ENCODE results near the gene MAPK12.
A peak's percentile ranks its signal among the peaks of the same experiment; 100 is the strongest.

The MAPK12 gene

DNA sequence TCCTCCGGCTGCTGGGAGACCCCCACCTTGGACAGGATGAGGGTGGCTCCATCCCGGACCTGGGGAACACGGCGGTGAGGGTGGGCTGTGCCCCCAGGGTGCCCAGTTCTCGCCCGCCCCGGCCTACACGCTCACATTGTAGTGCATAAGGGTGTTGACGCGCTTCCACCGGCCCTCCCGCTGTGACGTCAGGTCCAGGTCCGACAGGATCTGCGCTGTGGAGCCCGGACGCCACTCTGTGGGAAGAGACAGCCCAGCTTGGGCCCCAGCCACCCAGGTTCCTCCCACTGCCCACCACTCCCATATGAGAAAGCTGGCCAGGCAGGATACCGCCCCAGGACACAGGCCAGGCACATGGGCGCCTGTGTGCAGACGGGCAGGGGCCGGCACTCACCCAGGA is 17.0 kb upstream of the MAPK12 start:
- H3K9ac ChIP-seq (ENCODE audit: low read depth, low read length, poor library complexity, severe bottlenecking): no peak overlapping the region
- no peaks in the 10 kb centered on the region; the same call in 1 of the 2 replicates for H3K36me3 ChIP-seq (ENCODE audit: insufficient read depth, low read length)
- no peaks in the 10 kb centered on the region for H3K79me2 ChIP-seq (ENCODE audit: insufficient read depth, low read length)
- H3K4me1 ChIP-seq (ENCODE audit: insufficient read depth, low read length, poor library complexity, severe bottlenecking): no peaks in the 10 kb centered on the region
- H3F3A ChIP-seq (ENCODE audit: low read depth): no peaks in the 10 kb centered on the region
- H4K20me1 ChIP-seq (ENCODE audit: insufficient read depth, low read length, poor library complexity, severe bottlenecking): no peaks in the 10 kb centered on the region
- no peaks in the 10 kb centered on the region for H3K27me3 ChIP-seq (ENCODE audit: insufficient read depth, low read length, poor library complexity, severe bottlenecking)
- H3K4me3 ChIP-seq (ENCODE audit: low read length, poor library complexity, severe bottlenecking): no peak overlapping the region
- H3K9me2 ChIP-seq (replicated peaks; ENCODE audit: low read depth, low read length): no peaks in the 10 kb centered on the region
- no peaks in the 10 kb centered on the region for H3K9me3 ChIP-seq (ENCODE audit: insufficient read depth, low read depth, low read length)
- no peak overlapping the region for H2AFZ ChIP-seq (ENCODE audit: low read length)
- no peak overlapping the region for H3K4me2 ChIP-seq (ENCODE audit: low read depth, low read length, poor library complexity, severe bottlenecking)
- TF ChIP-seq EZH2phosphoT487 (IDR thresholded peaks at IDR 0.05; ENCODE audit: borderline replicate concordance): no peak
- TF ChIP-seq, protein P1, sequence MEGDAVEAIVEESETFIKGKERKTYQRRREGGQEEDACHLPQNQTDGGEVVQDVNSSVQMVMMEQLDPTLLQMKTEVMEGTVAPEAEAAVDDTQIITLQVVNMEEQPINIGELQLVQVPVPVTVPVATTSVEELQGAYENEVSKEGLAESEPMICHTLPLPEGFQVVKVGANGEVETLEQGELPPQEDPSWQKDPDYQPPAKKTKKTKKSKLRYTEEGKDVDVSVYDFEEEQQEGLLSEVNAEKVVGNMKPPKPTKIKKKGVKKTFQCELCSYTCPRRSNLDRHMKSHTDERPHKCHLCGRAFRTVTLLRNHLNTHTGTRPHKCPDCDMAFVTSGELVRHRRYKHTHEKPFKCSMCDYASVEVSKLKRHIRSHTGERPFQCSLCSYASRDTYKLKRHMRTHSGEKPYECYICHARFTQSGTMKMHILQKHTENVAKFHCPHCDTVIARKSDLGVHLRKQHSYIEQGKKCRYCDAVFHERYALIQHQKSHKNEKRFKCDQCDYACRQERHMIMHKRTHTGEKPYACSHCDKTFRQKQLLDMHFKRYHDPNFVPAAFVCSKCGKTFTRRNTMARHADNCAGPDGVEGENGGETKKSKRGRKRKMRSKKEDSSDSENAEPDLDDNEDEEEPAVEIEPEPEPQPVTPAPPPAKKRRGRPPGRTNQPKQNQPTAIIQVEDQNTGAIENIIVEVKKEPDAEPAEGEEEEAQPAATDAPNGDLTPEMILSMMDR (conservative IDR thresholded peaks at IDR 0.05; ENCODE audit: low read length): no peak

GRCh38 chr22:50277761-50278160 is 16.3 kb upstream of the MAPK12 start:
- Histone ChIP-seq H3K36me3 (ENCODE audit: insufficient read depth, low read length) (no peaks in the 10 kb centered on the region; the same call in 1 of the 2 replicates), H3K9me3 (ENCODE audit: insufficient read depth, low read depth, low read length) (no peaks in the 10 kb centered on the region), H3K4me1 (ENCODE audit: insufficient read depth, low read length, poor library complexity, severe bottlenecking) (no peaks in the 10 kb centered on the region), H3F3A (ENCODE audit: low read depth) (no peaks in the 10 kb centered on the region), H3K27me3 (ENCODE audit: insufficient read depth, low read length, poor library complexity, severe bottlenecking) (no peaks in the 10 kb centered on the region), H4K20me1 (ENCODE audit: insufficient read depth, low read length, poor library complexity, severe bottlenecking) (no peaks in the 10 kb centered on the region), H3K9ac (ENCODE audit: low read depth, low read length, poor library complexity, severe bottlenecking) (no peak overlapping the region), H3K9me2 (replicated peaks; ENCODE audit: low read depth, low read length) (no peaks in the 10 kb centered on the region), H3K79me2 (ENCODE audit: insufficient read depth, low read length) (no peaks in the 10 kb centered on the region), H3K4me2 (ENCODE audit: low read depth, low read length, poor library complexity, severe bottlenecking) (no peak overlapping the region), H3K4me3 (ENCODE audit: low read length, poor library complexity, severe bottlenecking) (no peak overlapping the region), H2AFZ (ENCODE audit: low read length) (no peak overlapping the region)
- no peak for TF ChIP-seq EZH2phosphoT487 (IDR thresholded peaks at IDR 0.05; ENCODE audit: borderline replicate concordance)
- TF ChIP-seq, protein P1 (conservative IDR thresholded peaks at IDR 0.05; ENCODE audit: low read length): no peak

- Histone ChIP-seq H2AFZ (ENCODE audit: low read length) (no peak overlapping the region), H3K4me1 (ENCODE audit: insufficient read depth, low read length, poor library complexity, severe bottlenecking) (peaks cover 5% of the 10 kb centered on the region), H3K27me3 (ENCODE audit: insufficient read depth, low read length, poor library complexity, severe bottlenecking) (no peaks in the 10 kb centered on the region), H3K4me3 (ENCODE audit: low read length, poor library complexity, severe bottlenecking) (no peak overlapping the region), H3K9ac (ENCODE audit: low read depth, low read length, poor library complexity, severe bottlenecking) (no peak overlapping the region), H3K79me2 (ENCODE audit: insufficient read depth, low read length) (no peaks in the 10 kb centered on the region), H3K36me3 (ENCODE audit: insufficient read depth, low read length) (no peaks in the 10 kb centered on the region; the same call in 1 of the 2 replicates), H3K9me2 (replicated peaks; ENCODE audit: low read depth, low read length) (no peaks in the 10 kb centered on the region), H4K20me1 (ENCODE audit: insufficient read depth, low read length, poor library complexity, severe bottlenecking) (no peaks in the 10 kb centered on the region), H3F3A (ENCODE audit: low read depth) (no peaks in the 10 kb centered on the region), H3K4me2 (ENCODE audit: low read depth, low read length, poor library complexity, severe bottlenecking) (no peak overlapping the region), H3K9me3 (ENCODE audit: insufficient read depth, low read depth, low read length) (no peaks in the 10 kb centered on the region)
- no peak for TF ChIP-seq EZH2phosphoT487 (IDR thresholded peaks at IDR 0.05; ENCODE audit: borderline replicate concordance)
- TF ChIP-seq, protein P1 (conservative IDR thresholded peaks at IDR 0.05; ENCODE audit: low read length): peak; percentile 61
Measured at GRCh38 chr22:50276143-50276542, 14.7 kb upstream of the MAPK12 start.
